H4 (cell line): Measurements from ENCODE around the gene FBXO44. TPM values are rescaled to one million over a fixed set of nuclear protein-coding genes. Genes with fewer than 3 reads are reported as not detected.

Experiments
- DNase-seq: peaks from one replicate; pipeline ENCODE4 v3.0.0-alpha.2; 2015; ENCODE audit warnings: low spot score
- total RNA-seq: library from RNA; depleted of rRNA; stranded (reverse); fragments of >200 nt; shearing (Covaris generic); gene quantifications from 2 replicates; pipeline ENCODE4 v1.2.3, GENCODE V29; 2014

FBXO44 gene
- total RNA-seq, 1 experiment from 2014 or later: 7.8 TPM

DNA sequence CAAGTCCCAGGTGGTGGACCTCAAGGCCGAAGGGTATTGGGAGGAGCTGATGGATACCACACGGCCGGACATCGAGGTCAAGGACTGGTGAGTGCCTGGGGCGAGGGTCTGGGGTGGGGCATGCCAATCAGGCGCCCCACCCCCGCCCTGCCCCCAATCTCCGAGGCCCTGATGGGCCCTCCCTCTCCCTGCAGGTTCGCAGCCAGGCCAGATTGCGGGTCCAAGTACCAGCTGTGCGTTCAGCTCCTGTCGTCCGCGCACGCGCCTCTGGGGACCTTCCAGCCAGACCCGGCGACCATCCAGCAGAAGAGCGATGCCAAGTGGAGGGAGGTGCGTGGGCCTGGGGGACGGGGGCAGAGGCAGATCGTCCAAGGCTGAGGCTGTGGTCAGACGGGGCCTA lies 3.9 kb downstream of the FBXO44 start:
- DNase-seq: no peak

DNA sequence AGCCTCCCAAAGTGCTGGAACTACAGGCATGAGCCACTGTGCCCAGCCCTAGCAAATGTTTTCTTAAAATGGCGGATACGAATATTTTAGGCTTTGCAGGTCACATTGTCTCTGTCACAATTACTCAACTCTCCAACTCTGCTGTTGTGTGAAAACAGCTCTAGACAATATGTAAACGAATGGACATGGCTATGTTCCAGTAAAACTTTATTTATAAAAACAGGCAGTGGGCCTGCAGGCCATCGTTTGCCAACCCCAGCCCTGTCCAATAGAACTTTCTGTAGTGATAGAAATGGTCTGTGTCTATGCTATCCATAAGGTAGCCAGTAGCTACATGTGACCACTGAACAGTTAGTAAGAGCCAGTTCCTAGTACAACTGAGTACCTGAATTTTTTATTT lies 5.1 kb downstream of the FBXO44 start:
- no peak for DNase-seq

DNA sequence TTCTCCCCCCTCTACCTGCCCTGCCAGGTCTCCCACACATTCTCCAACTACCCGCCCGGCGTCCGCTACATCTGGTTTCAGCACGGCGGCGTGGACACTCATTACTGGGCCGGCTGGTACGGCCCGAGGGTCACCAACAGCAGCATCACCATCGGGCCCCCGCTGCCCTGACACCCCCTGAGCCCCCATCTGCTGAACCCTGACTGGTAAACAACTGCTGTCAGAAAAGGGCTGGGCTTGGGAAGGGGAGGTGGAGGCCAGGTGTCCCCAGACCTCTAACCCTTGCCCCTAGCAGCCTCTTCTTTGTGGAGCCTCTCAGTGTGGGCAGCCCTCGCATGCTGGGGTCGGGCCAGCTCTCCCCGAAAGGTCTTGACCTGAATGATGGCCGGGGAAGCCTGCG lies 6.4 kb downstream of the FBXO44 start:
- no peak for DNase-seq

DNA sequence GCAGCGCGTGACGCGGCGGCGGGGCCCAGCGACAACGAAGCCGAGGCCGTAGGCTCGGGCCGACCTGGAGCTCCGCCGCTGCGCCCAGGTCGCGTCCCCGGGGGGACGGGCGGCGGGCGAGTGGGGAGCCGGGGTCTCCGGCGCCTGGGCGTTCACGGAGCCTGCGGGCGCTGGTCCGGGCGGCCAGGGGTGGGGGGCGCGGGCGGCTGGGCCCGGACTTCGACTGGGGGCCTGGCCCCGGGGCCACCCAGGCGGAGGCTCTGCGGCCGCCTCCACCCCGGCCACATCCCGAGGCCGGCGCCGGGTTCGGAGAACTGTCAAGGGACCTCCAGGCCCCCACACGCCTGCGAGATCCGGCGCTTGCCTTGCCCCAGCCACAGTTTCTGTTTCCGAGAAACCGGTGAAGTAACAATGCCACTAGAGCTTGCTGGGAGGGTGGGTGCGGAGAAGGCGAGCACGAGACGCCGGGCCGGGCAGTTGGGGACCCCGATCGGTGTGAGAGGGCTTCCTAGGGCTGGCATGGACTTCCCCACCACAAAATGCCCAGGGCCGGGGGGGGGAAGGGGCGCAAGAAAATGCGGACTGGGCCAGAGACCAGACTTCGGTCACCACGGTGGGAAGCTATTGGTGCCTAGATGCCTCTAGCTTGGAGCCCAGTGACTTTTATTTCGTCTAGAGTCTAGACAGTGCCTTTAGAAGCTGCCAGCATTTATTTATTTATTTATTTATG lies 9.8 kb downstream of the FBXO44 start:
- no peak for DNase-seq

DNA sequence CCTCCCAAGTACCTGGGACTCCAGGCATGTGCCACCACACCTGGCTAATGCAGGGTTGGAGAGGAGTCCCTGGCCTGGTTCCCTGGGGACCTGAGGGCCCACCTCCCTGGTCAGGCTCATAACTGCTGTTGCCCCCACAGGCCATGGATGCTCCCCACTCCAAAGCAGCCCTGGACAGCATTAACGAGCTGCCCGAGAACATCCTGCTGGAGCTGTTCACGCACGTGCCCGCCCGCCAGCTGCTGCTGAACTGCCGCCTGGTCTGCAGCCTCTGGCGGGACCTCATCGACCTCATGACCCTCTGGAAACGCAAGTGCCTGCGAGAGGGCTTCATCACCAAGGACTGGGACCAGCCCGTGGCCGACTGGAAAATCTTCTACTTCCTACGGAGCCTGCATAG lies 13.8 kb downstream of the FBXO44 start:
- DNase-seq: no peak

DNA sequence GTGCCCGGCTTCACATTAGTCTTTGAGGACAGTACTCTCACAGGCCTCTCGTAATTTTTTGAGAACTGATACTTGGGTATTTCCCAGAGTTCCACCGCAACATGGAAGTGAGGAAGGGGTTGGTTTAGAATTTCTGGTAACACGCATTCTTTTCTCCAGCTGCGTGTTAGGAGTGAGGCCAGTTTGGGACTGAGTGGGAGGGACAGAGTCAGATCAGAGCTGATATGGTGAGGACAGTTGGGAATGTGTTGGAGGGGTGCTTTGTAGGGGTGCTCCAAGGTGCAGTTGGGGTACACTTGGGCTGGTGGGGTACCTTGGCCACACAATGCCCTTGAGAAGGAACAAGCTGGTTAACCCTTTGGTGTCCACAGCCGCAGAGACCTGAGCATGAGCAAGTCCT lies 16.1 kb downstream of the FBXO44 start:
- no peak for DNase-seq

DNA sequence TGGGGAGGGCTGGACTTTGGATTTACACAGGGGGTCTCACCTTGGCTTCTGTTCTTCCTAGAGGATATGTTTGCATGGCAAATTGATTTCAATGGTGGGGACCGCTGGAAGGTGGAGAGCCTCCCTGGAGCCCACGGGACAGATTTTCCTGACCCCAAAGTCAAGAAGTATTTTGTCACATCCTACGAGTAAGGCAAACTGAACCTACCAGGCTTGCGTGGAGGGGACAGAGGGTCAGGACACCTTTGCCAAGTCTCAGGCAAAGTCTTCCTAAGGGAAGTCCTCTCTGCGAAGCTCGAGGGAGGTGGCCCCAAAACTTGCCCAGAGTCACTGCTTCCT lies 16.5 kb downstream of the FBXO44 start:
- DNase-seq: no peak

DNA sequence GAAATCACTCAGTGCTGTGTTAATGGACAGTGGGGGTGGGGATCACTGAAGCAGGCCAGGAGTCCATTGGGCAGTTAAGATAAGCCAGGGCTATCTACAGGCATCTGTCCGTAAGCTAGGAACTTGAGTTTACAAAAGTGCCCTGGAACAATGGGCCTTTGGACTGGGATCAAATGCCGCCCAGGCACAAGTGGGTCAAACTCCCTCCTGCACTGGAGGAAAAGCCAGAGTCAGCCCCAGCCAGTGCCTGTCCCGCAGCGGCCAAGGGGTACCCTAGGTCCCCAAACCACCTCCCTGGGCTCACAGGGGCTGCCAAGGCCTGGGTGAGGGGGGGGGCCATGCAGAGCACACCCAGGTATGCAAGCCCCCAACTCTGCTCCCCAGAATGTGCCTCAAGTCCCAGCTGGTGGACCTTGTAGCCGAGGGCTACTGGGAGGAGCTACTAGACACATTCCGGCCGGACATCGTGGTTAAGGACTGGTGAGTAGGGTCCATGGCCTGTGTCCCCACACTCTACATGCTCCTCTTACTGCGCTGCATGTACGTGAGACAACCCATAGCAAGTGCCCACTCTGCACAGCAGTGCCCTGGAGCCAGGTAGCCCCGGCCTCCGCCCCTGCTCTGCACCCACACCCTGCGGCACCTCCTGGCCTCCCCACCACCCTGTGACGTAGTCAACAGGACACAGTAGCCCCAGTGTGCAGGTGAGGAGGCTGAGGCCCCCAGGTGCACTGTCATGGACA lies 17.0 kb downstream of the FBXO44 start:
- DNase-seq: no peak

DNA sequence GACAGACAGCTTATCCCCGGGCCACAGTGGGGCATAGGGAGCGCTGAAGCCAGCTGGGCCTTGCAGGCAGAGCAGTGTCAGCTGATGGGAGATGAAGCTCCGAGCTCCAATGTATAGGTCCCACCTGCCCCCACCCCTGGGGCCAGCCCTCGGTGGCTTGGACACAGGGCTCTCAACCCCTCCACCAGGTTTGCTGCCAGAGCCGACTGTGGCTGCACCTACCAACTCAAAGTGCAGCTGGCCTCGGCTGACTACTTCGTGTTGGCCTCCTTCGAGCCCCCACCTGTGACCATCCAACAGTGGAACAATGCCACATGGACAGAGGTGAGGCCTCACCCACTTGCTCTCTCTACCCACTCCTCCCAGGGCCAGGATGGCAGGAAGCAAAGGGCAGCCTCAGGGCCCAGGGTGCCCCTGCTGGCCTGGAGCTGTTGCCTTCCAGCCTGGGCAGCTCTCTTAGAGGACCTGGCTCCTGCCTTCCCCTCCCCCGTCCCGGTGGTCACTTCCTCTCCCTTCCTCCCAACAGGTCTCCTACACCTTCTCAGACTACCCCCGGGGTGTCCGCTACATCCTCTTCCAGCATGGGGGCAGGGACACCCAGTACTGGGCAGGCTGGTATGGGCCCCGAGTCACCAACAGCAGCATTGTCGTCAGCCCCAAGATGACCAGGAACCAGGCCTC lies 18.6 kb downstream of the FBXO44 start:
- no peak for DNase-seq

DNA sequence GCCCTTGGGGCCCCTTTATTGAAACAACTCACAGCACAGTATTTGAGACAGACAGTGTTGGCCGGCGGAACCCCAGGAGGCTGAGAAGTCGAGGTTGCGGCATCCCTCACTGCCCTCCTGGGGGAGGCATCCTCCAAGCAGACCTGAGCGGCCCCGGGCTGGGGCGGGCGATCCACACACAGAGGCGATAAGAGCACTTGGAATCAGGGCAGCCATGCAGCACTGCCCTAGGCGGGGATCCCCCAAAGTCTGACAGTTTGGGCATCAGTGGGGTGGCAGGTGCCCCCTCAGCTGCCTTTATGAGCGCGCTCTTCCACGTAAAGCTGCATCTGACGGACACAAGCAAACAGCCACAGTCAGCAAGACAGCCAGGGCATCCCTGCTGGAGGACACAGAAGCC lies 19.8 kb downstream of the FBXO44 start:
- no peak for DNase-seq

DNA sequence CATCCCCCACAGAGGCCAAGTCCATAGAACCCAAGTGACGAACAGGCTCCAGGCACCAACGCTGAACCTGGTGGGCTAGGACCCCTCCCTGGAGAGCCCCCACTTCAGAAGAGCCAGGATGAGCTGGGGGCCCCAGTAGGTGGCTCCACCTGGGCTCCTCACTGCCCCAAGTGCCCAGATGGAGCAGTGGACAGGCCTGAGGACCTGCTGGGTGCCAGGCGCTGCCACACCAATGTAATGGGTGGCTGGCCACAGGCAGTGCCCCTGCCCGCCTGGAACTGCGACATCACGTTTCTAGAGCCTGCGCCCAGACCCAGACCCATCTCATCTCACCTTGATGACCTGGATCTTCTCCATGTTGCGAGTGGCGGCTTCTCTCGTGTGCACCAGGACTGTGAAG lies 20.6 kb downstream of the FBXO44 start:
- no peak for DNase-seq

DNA sequence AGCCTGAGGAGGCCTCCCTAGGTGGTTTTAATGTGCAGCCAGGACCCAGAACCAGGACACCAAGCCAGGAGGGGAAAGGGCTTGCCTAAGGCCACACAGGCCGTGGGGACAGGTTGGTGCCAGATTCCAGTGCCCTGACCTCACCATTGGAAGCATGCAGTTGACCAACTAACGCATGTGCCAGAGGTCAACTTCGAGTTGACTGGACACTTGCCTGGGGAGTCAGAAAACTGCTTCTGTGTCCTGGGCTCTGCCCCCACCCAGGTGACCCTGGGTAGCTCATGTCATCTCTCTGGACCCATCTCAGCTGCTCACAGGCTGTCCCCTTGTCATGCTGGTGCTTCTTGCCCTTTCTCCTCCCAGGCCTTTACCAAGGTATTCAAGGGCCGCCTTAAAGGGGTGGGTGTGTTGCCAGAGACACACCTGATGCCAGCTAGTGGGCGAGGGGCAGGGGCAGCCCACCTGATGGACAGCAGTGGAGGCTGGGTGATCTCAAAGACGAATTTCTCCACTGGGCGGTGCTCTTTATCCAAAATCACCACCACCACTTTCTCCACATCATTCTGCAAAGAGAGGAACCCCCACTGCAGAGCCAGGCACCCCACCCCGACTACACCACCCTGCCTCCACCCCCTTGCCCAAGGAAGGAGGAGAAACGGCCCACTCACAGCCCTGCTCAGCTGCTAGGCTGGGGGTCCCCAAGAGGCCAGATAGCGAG lies 21.9 kb downstream of the FBXO44 start:
- no peak for DNase-seq

DNA sequence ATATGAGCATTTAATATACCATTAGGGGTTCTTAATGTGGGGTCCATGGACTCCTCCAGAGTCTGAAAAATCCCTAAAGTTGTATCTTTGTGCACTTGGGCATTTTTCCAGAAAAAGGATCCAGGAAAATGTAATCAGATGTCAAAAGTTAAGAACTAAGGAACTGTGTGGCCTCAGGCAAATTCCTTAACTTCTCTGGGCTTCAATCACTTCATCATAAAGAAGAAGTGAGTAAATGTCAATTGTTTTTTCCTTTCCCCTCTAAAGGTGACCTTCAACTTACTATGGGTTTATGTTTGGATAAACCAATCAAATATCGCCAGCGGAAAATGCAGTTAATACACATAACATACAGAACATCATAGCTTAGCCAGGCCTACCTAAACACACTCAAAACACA lies 23.8 kb downstream of the FBXO44 start:
- no peak for DNase-seq

DNA sequence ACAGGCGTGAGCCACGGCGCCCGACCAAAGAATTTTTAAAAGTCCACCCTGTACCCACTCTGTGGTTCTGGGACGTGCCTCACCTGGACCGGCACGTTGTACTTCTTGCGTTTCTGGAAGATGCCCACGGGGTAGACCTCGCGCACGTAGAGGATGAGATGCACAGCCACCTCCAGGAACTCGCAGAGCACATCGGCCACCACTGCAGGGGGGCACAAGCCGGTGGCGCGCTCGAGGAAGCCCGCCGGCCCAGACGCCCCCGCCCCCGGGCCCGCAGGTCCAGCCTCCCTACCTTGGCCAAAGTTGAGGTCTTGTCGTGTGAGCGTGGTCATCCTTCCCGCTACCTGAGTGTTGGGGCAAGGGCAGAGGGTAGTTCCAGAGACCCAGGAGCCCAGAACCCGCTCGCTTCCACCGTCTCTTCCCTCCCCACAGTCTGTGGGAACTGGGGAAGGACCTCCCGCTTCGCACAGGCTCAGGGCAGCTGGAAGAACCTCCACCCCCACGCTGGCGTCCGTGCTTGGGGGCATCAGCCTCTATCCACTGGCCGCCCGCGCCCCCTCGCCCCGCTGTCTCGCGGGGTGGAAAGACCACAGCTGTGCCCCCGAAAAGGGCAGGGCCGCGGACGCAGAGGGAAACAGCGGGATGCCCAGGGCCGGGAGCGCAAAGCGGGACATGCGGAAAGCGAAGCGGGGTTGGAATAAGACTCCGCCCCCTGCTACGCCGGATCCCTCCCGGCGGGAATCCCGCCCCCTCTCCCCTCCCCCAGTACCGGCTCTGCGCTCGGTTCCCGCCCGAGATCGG lies 25.8 kb downstream of the FBXO44 start:
- DNase-seq: no peak

DNA sequence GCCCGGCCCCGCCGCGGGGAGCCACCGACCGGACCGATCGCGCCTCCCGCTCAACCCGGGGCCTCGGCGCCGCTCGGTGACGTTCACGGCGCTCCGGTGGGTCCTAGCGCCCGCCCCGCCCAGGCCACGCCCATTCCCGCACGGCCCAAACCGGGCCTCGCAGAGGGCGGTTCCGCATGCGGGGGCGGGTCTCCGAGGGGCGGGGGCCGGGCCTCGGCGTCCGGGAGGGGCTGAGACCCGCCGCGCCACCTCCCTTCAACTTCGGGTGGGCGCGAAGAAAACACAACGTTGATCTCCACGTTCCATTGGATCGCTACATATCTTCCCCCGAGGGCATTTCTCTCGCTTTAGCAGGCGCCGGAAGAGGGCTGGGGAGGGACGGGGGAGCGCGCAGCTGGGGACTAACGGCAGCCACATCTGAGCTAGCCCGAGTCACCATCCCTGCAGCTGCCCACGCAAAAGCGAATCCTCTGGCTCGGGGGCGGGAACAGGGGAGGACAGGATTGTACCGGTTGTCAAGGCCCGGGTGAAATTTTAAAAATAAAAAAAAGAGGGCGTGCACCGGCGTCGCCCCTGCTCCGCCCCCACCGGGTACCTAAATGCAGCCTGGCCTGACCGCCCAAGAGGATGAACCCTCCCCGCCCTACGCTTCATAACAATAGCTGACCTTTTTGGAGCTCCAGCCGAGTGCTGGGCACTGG lies 26.5 kb downstream of the FBXO44 start, which contains the start of gene MAD2L2:
TSS of gene MAD2L2 (minus strand) at position 78 of the 701 bp plus-strand sequence. CDS start 547 bp downstream, outside the sequence.
- DNase-seq: peak; percentile 84

DNA sequence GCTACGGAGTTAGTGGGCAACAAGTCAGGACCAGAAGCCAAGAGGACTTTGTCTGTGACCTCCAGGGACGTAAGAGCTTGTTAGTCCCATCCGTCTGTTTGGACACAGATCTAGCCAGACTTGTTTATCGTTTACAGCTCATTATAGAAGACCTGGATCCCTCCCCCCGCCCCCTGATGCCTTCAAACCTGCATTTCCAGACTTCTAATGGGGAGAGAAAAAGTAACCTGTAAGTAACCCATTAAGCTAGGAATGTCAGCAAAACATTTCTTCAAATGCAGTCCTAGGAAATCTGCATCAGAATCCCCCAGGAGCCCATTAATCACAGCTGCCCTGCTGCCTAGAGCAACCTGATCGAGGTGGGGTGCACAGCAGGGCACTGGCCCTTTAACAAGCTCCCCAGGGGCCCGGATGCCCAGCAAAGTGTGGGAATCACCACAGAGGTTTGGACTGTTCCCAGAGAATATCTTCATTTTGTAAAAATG lies 27.7 kb downstream of the FBXO44 start:
- no peak for DNase-seq

DNA sequence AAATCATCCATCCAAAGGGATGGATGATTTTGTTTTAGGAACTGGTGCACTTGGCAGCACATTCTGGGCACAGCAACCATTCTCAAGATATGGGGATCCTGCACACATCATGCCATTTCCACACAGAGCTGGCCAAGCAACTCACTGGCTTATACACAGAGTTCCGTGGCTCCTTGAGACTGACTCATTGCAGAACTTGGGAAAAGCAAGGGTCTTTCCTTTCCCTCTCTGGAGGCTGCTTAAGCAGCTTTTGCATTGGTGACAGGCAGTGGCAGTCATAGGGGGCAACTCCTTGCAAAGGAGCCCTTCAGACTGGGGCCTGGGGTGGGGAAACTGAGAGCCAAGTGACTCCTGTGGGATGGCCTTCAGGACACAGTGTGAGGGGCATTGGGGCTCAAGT lies 28.1 kb downstream of the FBXO44 start:
- no peak for DNase-seq

DNA sequence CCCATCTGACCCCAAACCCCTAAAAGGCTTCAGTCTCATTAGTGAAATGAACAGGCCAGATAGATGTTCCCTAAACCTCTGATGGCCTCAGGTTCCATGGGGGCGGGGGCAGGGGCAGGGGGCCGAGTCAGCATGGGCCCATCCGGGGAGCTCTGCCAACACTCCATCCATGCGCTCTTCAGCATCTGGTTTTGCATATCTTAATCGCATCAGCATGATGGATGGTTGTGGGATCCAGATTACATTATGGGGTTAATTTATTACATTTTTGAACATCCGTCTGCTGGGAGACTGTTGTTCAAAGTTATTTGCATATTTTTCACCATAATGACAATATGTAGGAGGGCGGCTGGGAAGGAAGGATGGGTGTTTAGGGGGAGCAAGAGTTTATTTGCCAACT lies 29.4 kb downstream of the FBXO44 start:
- no peak for DNase-seq

DNA sequence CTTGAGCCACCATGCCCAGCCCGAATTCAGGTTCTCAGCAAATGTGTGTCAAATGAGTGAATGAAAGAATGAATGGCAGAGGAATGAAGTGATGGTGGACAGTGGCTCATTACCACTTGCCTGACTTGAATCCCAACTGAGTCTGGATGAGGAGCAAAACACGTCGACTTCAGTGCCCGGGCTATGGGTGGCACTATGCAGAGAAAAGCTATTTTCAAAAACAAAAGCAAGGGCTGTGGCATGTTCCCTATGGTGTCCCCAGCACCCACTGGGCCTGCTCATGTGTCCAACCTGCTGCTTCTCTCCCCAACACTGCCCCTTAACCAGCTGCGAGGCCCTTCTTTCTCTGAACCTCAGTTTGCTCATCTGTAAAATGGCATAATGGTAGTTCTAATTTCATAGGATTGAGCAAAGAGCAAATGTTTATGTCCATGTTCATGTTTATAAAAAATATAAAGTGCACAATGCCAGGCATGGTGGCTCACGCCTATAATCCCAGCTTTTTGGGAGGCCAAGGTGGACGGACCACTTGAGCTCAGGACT lies 30.6 kb downstream of the FBXO44 start:
- no peak for DNase-seq

DNA sequence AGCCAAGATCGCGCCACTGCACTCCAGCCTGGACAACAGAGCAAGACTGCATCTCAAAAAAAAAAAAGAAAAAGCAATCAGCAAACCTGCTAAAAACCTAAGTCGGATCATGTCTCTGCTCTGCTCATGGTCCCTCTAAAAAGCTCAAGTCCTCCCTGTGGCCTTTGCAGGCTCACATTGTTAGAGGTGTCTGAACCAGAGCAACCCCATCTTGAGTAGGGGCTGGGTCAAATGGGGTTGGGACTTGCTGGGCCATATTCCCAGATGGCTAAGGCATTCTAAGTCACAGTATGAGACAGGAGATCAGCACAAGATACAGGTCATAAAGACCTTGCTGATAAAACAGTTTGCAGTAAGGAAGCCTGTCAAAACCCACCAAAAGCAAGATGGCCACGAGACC lies 33.8 kb downstream of the FBXO44 start:
- DNase-seq: no peak
